Adrenal gland (tissue), 5 donors: ENCODE measurements around the gene MBP.

Experiments
- CTCF ChIP-seq, 6 experiments: fragments of 450-650 bp in 4 of 6; fragments of 200-600 bp in 2 of 6; sonication (generic) in 1 of 6; IDR thresholded peaks; 1 replicate in 5 of 6; 2 replicates in 1 of 6; pipeline versions ENCODE4 v1.5.1 to v1.8.0; 2016 to 2021; ENCODE audit warnings: antibody characterized with exemption in 6 of 6, mild to moderate bottlenecking in 2 of 6, moderate library complexity in 1 of 6
- POLR2A ChIP-seq, 2 donors: fragments of 450-650 bp; IDR thresholded peaks; one replicate each; pipeline ENCODE4 v1.6.1; 2017; ENCODE audit warnings: antibody characterized with exemption in 2 of 2, mild to moderate bottlenecking in 2 of 2, moderate library complexity in 1 of 2
- donor health status: DM: no; HTN: no; CAD: no.

GRCh38 chr18:77153404-77153803 is 20.8 kb upstream of the MBP start:
- no peak for TF ChIP-seq CTCF (IDR thresholded peaks at IDR 0.05)
- no peak for TF ChIP-seq POLR2A (IDR thresholded peaks at IDR 0.05)
